ENCODE data around the gene SIX1.

SIX1 gene

GRCh38 chr14:60641742-60642269, 7.5 kb downstream of the SIX1 start:
- no peak for DNase-seq

GRCh38 chr14:60640859-60641741, 8.2 kb downstream of the SIX1 start:
- no peak for DNase-seq

DNA sequence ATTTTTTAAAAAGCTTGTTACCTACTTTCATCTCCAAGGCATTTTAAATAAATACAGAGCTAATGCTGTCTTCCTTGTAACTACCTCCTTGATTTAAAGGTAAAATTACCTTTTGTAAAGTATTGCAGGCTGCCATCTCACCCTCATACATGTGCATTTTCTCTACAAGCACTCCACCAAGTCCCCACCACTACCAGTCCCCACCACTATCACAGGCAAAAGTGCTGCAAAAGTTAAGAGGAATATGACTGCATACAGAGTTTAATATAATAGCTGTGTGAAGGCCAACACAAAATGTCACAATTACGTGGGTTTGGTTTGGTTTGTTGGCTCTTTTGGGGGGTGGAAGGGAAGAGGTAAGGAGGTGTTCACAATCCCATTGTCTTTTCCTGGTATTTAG, 9.6 kb downstream of the SIX1 start:
- DNase-seq, result no peak

DNA sequence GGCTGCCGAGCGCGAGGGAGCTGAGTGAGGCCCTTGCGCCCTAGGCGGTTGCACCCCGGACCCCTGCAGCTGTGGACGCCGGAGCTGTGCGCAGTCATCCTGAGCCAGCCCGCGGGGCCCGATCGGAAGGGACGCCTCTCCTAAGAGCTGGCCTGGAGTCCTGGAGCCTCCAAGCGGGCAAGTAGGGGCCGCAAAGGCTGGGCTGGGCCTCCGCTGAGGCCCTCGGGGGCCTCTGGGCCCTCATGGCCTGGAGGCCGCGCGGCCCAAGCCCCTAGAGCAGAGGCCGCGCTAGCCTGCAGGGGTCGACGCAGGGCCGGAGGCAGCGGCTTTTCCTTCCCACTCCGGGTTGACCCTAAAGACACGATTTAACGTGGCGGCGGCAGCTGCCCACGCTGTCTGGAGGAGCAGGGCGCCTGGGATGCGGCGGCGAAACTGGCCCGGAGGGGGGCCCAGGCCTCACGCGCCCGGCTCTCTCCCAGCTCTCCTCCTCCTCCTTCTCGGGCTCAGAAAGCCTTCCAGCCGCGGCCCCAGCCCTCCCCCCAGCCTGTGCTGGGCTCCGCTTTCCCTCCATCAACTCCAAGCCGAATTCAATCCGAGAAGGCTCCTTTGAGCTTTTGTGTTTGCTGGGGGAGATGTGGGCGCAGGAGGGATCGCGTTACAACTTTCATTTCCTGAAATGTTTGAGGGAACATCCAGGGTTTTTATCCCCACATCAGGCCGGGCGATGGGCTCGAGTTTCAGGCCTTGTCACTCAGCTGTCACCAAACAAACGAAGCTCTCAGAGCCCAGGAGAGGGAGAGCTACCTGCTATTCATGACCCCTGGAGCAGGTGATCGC, 11.6 kb downstream of the SIX1 start:
- DNase-seq, result no peak

GRCh38 chr14:60636879-60637478, 12.3 kb downstream of the SIX1 start:
- no peak for DNase-seq

- no peak for DNase-seq
Measured at GRCh38 chr14:60634153-60634552, 15.1 kb downstream of the SIX1 start.

GRCh38 chr14:60632777-60633176, 16.5 kb downstream of the SIX1 start:
- no peak for DNase-seq

DNA sequence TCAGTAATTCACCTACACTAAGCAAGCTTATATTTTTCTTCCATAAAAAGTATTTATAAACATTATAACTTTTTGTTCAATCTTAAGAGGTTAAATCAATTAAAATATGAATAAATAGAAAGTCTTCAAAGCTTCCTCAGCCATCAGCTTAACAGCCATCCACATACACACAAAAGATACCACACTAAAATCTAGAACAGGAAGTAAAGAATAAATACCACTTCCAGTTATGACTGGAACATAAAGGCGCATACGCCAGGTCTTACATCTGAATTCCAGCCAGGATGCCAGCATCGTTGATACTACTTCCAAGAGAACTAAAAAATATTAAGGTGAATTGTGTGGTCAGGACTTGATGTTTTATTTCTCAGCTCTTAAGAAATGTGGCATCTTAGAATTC, 17.0 kb downstream of the SIX1 start:
- DNase-seq, result no peak

DNA sequence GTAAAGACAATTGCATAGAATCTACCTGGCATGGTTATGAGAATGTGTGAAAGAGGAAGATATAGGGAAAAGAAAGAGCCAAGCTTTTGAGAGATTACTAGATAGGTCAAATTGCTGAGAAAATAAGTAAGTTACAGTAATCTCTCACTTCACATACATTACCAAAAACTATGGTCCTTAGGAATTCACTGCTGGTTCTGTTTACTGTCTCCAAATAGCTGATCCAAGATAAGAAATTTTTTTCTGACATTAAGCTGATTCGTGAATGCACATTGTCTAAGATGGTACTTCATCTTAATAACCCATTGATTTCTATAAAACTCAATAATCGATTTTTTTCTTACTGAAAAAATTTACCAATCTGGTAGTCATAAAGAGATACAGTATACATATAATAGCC, 17.4 kb downstream of the SIX1 start:
- no peak for DNase-seq

- DNase-seq, result no peak
Measured at GRCh38 chr14:60630129-60630528, 19.1 kb downstream of the SIX1 start.

DNA sequence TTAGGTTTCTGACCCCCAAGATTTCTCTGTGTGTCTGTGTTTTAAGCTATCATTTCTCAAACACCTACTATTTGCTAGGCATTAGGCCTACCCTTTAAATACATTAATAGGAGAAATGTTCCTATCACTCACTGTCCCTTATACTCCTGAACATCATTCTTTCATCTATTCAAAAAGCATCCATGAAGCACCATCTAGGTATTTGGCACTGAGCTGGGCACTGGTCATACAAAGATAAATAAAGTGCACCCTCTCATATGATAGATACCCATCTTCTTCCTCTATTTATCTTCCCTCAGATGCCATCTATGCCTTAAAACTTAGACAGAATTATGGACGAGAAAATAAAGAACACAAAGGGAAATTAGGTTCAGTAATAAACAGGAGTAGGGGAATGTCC, 20.4 kb downstream of the SIX1 start:
- no peak for DNase-seq

DNA sequence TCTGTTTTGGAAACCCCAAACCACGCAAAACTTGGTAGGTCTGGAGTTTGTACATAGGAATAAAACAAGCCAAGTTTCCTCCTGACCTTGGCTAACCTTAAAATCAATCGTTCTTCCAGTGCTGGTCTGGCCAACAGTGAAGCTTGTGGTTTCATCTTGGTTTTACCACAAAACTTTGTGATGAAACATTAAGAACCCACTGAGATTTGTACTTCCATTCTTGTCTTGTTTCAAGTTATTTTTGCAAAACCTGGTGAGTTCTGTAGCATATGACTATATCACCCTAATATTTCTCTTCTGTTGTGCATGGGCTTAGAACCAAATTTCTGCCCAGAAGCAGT, 26.4 kb downstream of the SIX1 start:
- DNase-seq, result no peak

DNA sequence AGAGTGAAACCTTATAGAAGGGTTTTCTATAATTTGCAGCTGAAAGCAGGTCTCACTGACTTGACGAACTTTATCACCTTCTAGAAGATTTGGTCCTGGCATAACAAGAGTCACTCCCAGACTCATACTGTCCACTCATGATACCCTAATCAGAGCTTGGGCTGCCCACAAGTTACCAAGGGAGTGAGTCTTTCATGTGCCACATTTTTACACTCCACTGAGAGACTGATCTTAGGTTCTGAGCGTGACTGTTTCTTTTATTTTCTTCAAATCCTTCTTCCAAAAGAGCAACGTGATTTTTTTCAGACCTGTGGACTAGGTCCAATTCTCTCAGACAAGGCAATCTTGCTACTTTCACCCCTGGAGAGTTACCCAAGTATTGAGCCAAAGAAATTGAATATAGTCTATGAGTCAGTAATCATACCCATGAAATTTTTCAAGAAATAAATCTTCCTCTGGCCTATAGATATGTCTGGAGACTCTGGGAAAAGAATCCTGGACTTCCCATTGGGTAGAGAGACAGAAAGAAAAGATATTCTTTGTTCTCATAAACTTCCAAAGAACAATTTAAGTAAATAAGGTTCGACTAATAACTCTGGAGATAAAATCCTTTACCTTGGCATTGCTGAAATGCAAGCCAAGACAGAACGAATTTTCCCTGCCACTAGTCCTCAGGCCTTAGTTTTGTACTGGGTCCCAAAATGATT, 26.9 kb downstream of the SIX1 start:
- no peak for DNase-seq

DNA sequence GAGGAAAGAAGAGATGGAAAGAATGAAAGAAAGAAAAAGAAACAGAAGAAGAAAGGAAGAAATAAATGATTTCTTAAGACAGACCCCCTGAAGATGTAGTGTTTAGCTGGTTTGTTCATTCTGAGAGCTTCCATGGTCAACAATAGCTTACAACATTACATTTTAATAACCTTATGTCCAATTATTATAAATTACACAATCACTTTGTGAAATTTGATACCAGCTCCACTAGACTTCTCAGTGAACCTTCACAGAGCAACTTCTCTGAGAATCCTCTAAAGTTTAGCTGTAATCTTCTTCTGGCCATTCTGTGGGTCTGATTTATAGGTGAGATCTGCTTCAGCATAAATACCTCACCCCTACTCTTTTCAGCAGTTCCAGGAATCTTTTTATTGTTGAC, 27.9 kb downstream of the SIX1 start:
- DNase-seq, result no peak

- no peak for DNase-seq
Measured at GRCh38 chr14:60618241-60618640, 31.0 kb downstream of the SIX1 start.

DNA sequence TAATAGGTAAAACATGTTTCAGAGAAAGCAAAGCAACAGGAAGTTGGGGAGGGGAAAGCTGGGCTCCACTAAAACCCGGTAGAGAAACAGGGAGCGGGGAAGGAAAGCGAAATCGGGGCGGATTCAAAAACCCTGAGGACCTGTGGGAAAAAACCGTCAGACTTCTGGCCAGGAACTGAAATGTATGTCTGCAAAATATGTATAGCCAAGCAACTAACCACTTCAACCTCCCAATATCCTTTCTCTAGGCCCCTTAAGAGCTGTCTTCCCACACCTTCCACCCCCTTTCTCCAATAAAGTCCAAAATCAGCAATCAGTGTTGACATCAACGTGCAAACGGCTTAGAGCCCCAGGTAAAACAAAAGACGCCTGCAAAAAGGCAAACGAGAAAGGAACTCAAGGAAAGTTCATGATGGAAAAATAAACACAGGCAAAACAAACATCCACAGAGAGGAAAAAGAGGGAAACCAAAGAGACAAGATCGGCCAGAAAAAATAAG, 32.8 kb downstream of the SIX1 start:
- DNase-seq, result no peak

- no peak for DNase-seq
Measured at GRCh38 chr14:60602291-60602690, 47.0 kb downstream of the SIX1 start.

GRCh38 chr14:60599727-60600126, 49.5 kb downstream of the SIX1 start:
- DNase-seq, result no peak

- DNase-seq, result no peak
Measured at GRCh38 chr14:60596139-60596538, 53.1 kb downstream of the SIX1 start.

GRCh38 chr14:60594062-60594461, 55.2 kb downstream of the SIX1 start:
- no peak for DNase-seq
